ENCODE data around the gene ZSWIM7. TPM values are rescaled to one million over a fixed set of nuclear protein-coding genes. Genes with fewer than 3 reads are reported as not detected.
"Not testable (repeated sequence)": the region's sequence is repeated elsewhere in the genome, so short reads cannot be mapped to it uniquely, and the experiment has no call there.

ZSWIM7 gene
- total RNA-seq, 1 donor: 5.6 TPM

DNA sequence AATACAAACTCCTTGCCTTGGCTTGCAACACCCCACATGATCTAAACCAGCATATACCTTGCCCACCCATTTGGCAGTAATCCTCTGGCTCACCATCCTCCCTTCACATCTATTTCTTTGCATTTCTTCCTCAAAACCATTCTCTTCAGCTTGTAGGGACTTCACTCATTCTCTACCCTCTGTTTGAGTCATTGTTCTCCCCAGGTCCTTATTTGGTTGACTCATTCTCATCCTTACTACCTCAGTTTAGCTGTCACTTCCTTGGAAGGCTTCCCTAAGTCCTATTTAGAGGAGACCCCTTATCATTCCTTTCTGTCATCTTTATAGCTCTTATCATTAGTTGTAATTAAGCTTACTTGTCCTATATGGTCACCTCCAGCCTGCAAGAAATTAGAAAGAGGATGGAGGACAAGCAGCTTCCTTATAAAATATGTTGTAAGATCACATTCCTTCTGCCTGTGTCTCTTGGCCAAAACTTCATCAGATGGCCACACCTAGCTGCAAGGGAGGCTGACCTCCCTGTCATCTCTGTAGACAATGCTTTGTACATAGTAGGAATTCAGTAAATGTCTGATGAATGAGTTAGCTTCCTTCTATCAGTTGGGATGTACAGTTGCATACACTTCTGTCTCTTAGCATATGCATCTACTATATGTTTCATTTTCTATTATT lies 1.9 kb upstream of the ZSWIM7 start:
- H3K4me3 ChIP-seq (ENCODE audit: low read depth, low read length): peak overlapping the region; percentile 76
- no peak for DNase-seq (ENCODE audit: low read depth)
- TF ChIP-seq, protein P1, sequence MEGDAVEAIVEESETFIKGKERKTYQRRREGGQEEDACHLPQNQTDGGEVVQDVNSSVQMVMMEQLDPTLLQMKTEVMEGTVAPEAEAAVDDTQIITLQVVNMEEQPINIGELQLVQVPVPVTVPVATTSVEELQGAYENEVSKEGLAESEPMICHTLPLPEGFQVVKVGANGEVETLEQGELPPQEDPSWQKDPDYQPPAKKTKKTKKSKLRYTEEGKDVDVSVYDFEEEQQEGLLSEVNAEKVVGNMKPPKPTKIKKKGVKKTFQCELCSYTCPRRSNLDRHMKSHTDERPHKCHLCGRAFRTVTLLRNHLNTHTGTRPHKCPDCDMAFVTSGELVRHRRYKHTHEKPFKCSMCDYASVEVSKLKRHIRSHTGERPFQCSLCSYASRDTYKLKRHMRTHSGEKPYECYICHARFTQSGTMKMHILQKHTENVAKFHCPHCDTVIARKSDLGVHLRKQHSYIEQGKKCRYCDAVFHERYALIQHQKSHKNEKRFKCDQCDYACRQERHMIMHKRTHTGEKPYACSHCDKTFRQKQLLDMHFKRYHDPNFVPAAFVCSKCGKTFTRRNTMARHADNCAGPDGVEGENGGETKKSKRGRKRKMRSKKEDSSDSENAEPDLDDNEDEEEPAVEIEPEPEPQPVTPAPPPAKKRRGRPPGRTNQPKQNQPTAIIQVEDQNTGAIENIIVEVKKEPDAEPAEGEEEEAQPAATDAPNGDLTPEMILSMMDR (IDR thresholded peaks at IDR 0.05; ENCODE audit: insufficient read depth, low read depth, low read length): no peak

DNA sequence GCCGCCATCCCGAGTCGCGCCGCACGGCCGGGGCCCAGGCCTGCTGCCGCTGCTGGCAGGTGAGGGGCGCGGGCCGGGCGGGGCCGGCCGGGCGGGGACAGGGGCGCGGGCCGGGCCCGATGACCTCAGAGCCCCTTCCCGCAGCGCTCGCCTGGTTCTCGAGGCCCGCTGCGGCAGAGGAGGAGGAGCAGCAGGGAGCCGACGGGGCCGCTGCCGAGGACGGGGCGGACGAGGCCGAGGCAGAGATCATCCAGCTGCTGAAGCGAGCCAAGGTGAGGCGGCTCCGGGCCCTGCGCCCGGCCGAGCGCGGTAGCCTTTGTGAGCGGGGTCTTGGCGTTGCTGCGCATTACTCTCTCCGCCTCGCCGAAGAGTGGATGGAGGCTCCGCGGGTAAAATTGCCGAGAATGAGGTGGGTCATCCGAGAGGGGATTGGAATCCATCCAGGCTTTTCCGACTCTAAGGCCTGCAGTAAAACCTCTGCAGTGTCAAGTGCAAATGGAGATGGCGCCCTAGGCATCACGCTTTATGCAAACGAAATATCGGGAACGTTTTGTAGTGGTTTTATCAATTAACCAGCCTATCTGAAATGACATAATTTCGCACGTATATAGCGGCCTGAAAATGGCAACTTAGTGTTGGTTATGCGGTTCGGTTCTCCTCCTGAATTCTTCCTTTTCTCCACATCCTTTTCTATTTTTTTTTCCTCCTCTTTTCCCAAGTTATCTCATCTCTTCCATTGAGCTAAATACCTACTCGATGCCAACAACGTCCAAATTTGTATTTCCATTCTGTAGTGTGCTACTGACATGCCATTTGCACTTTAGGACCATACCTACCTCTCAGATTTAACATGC lies 697 bp upstream of the ZSWIM7 start:
- TF ChIP-seq, protein P1 (IDR thresholded peaks at IDR 0.05; ENCODE audit: insufficient read depth, low read depth, low read length): no peak
- peak; percentile 44 for DNase-seq (ENCODE audit: low read depth)
- peak overlapping the region; percentile 76 for H3K4me3 ChIP-seq (ENCODE audit: low read depth, low read length)

DNA sequence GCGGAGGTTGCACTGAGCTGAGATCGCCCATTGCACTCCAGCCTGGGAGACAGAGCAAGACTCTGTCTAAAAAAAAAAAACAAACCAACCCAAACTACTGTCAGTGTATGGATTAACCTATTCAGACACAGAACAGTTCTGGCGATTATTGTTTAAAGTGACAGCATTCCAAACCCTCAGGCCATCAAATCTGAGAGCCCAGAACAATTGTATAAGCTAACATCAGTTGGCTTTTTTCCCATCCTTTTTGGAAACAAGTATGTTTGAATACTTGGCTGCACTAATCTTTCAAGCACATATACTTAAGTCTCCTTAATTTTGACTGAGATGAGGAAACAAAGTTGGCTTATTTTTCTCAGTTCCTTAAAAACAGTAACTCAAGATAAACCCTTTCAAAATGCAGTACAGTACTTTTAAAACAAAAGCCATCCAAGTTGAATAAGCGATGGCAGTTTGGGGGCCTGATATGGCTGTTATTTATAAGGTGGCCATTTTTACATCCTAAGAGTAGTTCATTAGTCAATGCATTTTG lies 1.4 kb downstream of the ZSWIM7 start:
- TF ChIP-seq, protein P1 (IDR thresholded peaks at IDR 0.05; ENCODE audit: insufficient read depth, low read depth, low read length): no peak

DNA sequence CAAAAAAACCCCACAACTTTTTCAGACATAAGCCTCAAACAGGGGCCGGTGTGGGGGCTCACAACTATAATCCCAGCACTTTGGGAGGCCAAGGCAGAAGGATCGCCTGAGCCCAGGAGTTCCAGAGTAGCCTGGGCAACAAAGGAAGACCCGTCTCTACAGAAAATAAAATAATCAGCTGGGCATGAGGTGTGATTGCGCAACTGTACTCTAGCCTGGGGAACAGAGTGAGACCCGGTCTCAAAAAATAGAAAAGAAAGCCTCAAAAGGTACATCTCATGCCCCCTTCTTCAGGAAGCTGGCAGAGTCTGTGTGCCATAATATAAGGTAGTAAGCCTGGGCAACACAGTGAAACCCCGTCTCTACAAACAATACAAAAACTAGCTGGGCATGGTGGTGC lies 3.2 kb downstream of the ZSWIM7 start:
- H3K4me3 ChIP-seq (ENCODE audit: low read depth, low read length): no peak overlapping the region
- TF ChIP-seq, protein P1 (IDR thresholded peaks at IDR 0.05; ENCODE audit: insufficient read depth, low read depth, low read length): no peak

More for the DNA sequence above, 1.4 kb downstream of the ZSWIM7 start:
- no peak for DNase-seq (ENCODE audit: low read depth)
- H3K4me3 ChIP-seq (ENCODE audit: low read depth, low read length): no peak overlapping the region

DNA sequence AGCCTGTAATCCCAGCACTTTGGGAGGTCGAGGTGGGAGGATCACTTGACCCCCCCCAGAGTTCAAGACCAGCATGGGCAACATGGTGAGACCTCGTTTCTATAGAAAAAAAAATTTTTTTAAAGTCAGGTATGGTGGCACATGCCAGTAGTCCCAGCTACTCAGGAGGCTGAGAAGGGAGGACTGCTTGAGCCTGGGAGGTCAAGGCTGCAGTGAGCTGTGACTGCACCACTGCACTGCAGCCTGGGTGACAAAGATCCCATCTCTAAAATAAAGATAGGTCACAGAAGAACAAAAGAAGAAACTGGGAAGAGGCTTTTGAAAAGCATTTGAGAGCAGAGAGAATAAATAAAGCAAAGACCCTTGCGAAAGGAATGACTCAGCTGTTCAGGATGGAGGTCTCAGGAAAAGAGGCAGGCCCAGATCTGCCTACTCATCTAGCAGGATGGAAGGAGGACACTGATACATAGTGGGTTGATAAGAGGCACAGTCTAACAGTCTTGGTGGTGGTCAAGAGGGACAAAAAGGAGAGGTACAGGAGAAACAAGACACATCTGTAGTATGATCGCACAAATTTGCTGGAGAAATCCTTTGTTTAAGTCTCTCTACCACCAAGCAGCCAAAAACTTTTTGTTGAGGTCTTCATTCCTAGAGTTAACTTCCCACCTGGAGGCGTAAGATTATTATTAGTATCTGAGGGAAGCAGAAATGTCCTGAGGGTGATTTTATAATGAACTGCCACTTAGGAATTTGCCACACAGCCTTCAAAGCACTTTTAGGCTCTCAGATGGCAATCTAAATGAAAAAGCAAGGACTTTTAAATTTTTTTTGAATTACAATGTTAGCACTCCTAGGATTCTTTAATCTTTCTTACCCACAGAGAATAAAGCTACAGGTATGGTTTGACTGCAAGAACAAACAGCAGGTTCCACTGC lies 17.6 kb downstream of the ZSWIM7 start:
- peak; percentile 67 for DNase-seq (ENCODE audit: low read depth)
- H3K4me3 ChIP-seq (ENCODE audit: low read depth, low read length): no peak overlapping the region
- TF ChIP-seq, protein P1 (IDR thresholded peaks at IDR 0.05; ENCODE audit: insufficient read depth, low read depth, low read length): no peak

More for the DNA sequence above, 3.2 kb downstream of the ZSWIM7 start:
- no peak for DNase-seq (ENCODE audit: low read depth)

DNA sequence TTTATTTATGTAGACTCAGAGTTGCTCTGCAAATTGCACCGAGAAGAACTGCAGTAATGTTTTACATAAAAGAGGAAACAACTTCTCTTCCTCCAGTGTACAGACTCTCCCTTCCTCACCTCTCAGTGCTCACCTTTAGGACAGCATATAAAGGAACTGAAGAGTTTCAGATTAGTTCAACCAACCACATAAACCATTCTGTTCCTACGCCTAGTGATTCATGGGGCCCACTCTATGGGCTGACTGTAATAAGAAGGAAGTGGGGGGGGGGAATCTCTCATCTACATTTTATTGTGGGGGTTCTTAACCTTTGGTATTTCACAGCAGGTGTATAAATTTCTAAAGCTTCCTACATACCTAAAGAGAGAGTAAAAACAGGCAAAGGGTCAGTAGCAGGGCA lies 18.3 kb downstream of the ZSWIM7 start:
- no peak for DNase-seq (ENCODE audit: low read depth)
- TF ChIP-seq, protein P1 (IDR thresholded peaks at IDR 0.05; ENCODE audit: insufficient read depth, low read depth, low read length): no peak
- no peak overlapping the region for H3K4me3 ChIP-seq (ENCODE audit: low read depth, low read length)

DNA sequence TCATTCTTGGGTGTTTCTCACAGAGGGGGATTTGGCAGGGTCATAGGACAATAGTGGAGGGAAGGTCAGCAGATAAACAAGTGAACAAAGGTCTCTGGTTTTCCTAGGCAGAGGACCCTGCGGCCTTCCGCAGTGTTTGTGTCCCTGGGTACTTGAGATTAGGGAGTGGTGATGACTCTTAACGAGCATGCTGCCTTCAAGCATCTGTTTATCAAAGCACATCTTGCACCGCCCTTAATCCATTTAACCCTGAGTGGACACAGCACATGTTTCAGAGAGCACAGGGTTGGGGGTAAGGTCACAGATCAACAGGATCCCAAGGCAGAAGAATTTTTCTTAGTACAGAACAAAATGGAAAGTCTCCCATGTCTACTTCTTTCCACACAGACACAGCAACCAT lies 20.5 kb downstream of the ZSWIM7 start:
- not testable (repeated sequence) for H3K4me3 ChIP-seq (ENCODE audit: low read depth, low read length); DNase-seq (ENCODE audit: low read depth)

All from fibroblast of villous mesenchyme (primary cell).